Ascending aorta (tissue), 2 donors: ENCODE data around the gene CDK2AP2. TPM values are rescaled to one million over a fixed set of nuclear protein-coding genes. Genes with fewer than 3 reads are reported as not detected.

ENCODE experiments used
- DNase-seq, 2 donors: peaks; one replicate each; pipeline ENCODE4 v3.0.0-alpha.2; 2019; ENCODE audit warnings: low spot score in 2 of 2
- H3K27ac ChIP-seq, 2 donors: fragments of 200-600 bp; sonication (generic); one replicate each; pipeline ENCODE4 v1.5.1; 2016 to 2017; ENCODE audit warnings: mild to moderate bottlenecking in 1 of 2
- H3K27me3 ChIP-seq: fragments of 200-600 bp; sonication (generic); one replicate; pipeline ENCODE4 v1.5.1; 2017
- H3K36me3 ChIP-seq, 2 donors: fragments of 200-600 bp; sonication (generic); one replicate each; pipeline ENCODE4 v1.5.1; 2016
- H3K4me1 ChIP-seq, 2 donors: fragments of 200-600 bp; sonication (generic); one replicate each; pipeline ENCODE4 v1.5.1; 2016 to 2017; ENCODE audit warnings: mild to moderate bottlenecking in 1 of 2
- H3K4me3 ChIP-seq, 2 donors: fragments of 200-600 bp; sonication (generic); one replicate each; pipeline ENCODE4 v1.5.1; 2016 to 2017; ENCODE audit warnings: mild to moderate bottlenecking in 1 of 2
- H3K9me3 ChIP-seq, 2 donors: fragments of 200-600 bp; sonication (generic); one replicate each; pipeline ENCODE4 v1.5.1; 2016
- CTCF ChIP-seq, 3 experiments: fragments of 200-600 bp in 2 of 3; fragments of 450-650 bp in 1 of 3; sonication (generic) in 2 of 3; IDR thresholded peaks; one replicate each; pipeline ENCODE4 v1.5.1; 2016 to 2019; ENCODE audit warnings: antibody characterized with exemption in 3 of 3, mild to moderate bottlenecking in 1 of 3, moderate library complexity in 1 of 3
- intact Hi-C: fragments of 100-400 bp; cut with DNase I; formaldehyde crosslinking; loops from one replicate; pipeline ENCODE4 v1.15.1; 2023
- total RNA-seq: library from RNA; depleted of rRNA; stranded (reverse); fragments of >200 nt; gene quantifications from one replicate; pipeline ENCODE4 v1.1.0, GENCODE V29; 2016

CDK2AP2 gene
- total RNA-seq, 1 donor from 2014 or later: 159 TPM

- Histone ChIP-seq H3K4me1 (no peaks in the 10 kb centered on the region), H3K27ac (no peak overlapping the region), H3K36me3 (peaks cover 67 to 75% of the 10 kb centered on the region in 2 donors), H3K27me3 (no peaks in the 10 kb centered on the region), H3K4me3 (no peak overlapping the region), H3K9me3 (no peaks in the 10 kb centered on the region)
- intact Hi-C loops: no loop called here
- no peak for TF ChIP-seq CTCF (IDR thresholded peaks at IDR 0.05)
- DNase-seq: no peak
These were observed 15.0 kb downstream of the CDK2AP2 start for GRCh38 chr11:67492801-67493547.

- no peaks in the 10 kb centered on the region for H3K27me3 ChIP-seq
- no peak for DNase-seq
- no peak for TF ChIP-seq CTCF (IDR thresholded peaks at IDR 0.05)
- H3K27ac ChIP-seq: no peak overlapping the region
- intact Hi-C loops: no loop called here
- peaks cover 75 to 78% of the 10 kb centered on the region in 2 donors for H3K36me3 ChIP-seq
- H3K9me3 ChIP-seq: no peaks in the 10 kb centered on the region
- H3K4me3 ChIP-seq: no peak overlapping the region
- H3K4me1 ChIP-seq: no peaks in the 10 kb centered on the region
These were observed 15.8 kb downstream of the CDK2AP2 start for GRCh38 chr11:67492069-67492727.

GRCh38 chr11:67491276-67492068 is 16.5 kb downstream of the CDK2AP2 start:
- Histone ChIP-seq H3K36me3 (peaks cover 79 to 83% of the 10 kb centered on the region in 2 donors), H3K4me3 (no peak overlapping the region), H3K9me3 (no peaks in the 10 kb centered on the region), H3K4me1 (no peaks in the 10 kb centered on the region), H3K27me3 (no peaks in the 10 kb centered on the region), H3K27ac (no peak overlapping the region)
- intact Hi-C loops: no loop called here
- TF ChIP-seq CTCF (IDR thresholded peaks at IDR 0.05): no peak
- no peak for DNase-seq

- Histone ChIP-seq H3K4me1 (no peaks in the 10 kb centered on the region), H3K4me3 (no peak overlapping the region), H3K36me3 (peaks cover 76 to 78% of the 10 kb centered on the region in 2 donors), H3K9me3 (no peaks in the 10 kb centered on the region), H3K27me3 (no peaks in the 10 kb centered on the region), H3K27ac (no peak overlapping the region)
- intact Hi-C loops: no loop called here
- DNase-seq: no peak
- no peak for TF ChIP-seq CTCF (IDR thresholded peaks at IDR 0.05)
These were observed 17.3 kb downstream of the CDK2AP2 start for GRCh38 chr11:67490727-67491065.

GRCh38 chr11:67489885-67490726 is 17.9 kb downstream of the CDK2AP2 start:
- no peak for DNase-seq
- intact Hi-C loops: no loop called here
- Histone ChIP-seq H3K4me3 (no peak overlapping the region), H3K9me3 (no peaks in the 10 kb centered on the region), H3K27ac (no peak overlapping the region), H3K36me3 (peaks cover 70 to 77% of the 10 kb centered on the region in 2 donors), H3K4me1 (no peaks in the 10 kb centered on the region), H3K27me3 (no peaks in the 10 kb centered on the region)
- TF ChIP-seq CTCF (IDR thresholded peaks at IDR 0.05): no peak
